Fibroblast of skin of right biceps (primary cell): ENCODE results near the gene TPPP3.
A peak's percentile ranks its signal among the peaks of the same experiment; 100 is the strongest.
"Not testable (repeated sequence)": the region's sequence is repeated elsewhere in the genome, so short reads cannot be mapped to it uniquely, and the experiment has no call there.

Source experiments
- DNase-seq: peaks from one replicate; pipeline ENCODE4 v3.0.0-alpha.2; 2013

Gene TPPP3

DNA sequence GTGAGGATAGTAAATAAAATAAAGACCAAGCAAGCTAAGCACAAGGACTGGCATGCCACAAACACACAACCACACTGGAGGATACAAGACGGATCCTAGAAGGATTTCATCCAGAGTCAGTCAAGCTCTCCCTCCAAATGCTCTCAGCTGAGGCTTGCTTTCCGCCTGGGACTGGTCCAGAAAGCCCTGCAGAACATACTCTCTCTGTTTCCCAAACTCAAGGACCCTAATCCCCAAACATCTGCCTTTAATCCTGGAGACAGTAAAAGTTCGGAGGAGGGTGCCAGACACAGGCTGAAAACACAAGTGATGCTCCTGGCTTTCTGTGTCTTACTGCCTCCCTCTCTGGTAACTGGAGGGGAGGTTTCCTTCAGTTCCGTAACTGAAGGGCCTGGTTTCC lies 32.3 kb upstream of the TPPP3 start:
- no peak for DNase-seq

DNA sequence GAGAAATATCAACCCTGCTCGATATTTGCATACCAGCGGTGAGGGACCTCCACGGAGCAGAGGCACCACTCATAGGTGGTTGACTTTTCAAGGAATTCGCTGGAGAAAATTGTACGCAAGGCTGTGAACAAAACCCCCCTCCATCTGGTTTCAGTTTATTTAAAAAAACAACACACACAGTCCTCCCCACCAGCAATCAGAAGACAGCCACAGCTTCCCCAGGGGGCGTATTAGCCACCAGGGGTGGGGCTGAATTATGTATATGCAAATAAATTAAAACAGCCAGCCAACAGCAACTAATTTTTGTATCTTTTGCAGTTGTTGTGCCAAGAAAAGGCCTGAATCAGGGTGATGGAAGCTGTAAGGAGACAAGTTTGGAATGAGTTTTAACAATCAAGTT lies 31.8 kb upstream of the TPPP3 start:
- DNase-seq, result peak; percentile 83

DNA sequence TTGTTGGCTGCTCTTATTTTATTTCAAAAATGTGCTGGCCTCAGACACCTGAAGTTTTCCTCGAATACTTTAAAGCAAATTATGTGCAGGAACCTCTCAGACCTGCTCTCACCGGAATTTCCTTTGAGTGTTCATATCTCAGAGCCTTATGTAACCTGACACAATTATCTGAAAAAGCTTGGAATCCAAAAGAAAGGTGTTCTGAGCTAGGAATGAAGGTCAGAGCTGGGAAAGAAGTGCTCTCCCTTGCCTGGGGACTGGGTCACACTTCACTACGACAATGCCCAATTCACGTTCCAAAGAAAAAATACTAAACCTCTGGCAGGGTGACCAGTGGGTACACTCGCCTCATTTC lies 30.9 kb upstream of the TPPP3 start:
- no peak for DNase-seq

DNA sequence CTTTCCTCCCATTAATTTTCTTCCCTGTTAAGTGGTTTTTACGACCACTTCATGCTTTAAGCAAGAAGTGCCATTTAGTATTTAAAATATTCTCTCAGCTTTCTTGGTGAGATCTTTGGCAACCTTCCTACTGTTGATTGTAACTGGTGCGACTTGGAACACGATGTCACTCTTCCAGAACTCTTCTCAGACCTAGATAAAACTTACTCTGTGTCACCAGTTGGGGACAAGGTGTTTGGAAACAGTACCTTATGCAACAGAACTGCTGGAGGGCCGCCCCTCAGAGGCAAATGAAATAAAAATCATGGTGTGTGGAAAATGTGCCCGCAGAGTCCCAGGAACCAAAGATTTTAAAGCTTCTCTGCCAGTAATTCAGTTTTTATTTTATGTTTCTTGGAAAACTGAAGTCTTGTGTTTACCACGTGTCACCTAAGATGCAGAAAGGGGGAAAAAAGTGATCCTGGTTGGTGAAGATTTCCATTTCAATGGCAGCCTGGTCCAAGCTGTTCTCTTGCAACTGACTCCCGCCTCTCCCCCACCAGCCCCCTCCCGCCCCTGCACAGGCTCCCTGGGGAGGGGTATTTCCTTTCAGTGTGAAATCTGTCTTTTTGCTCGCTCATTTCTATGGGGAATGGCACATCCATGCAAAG lies 30.4 kb upstream of the TPPP3 start:
- no peak for DNase-seq

DNA sequence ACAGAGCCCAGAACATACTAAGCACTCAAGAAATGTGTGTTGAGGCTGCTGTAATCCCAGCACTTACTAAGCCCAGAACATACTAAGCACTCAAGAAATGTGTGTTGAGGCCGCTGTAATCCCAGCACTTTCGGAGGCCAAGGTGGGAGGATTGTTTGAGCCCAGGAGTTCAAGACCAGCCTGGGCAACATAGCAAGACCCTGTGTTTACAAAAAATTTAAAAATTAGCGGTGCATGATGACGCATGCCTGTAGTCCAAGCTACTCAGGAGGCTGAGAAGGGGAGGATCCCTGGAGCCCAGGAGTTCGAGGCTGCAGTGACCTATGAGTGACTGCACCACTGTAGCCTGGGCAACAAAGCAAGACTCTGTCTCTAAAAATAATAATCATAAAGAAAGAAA lies 29.7 kb upstream of the TPPP3 start:
- no peak for DNase-seq

DNA sequence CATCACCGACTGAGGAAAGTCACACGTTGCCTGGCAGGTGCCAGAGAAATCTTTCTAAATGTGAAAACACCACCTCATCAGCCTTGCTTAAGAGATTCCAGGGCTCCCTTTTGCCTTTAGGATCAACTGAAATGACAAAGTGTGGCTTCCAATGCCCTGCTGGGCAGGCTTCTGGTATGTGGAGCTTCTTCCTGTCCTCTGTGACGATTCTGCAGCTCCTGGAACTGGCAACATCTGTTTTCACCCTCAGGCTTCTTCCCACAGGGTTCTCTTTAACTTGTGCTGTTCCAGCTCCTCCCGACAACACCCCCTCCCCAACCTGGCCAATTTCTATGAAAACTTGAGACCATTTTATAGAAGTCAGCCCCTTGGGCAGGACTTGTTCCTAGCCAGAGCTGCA lies 27.7 kb upstream of the TPPP3 start:
- no peak for DNase-seq

DNA sequence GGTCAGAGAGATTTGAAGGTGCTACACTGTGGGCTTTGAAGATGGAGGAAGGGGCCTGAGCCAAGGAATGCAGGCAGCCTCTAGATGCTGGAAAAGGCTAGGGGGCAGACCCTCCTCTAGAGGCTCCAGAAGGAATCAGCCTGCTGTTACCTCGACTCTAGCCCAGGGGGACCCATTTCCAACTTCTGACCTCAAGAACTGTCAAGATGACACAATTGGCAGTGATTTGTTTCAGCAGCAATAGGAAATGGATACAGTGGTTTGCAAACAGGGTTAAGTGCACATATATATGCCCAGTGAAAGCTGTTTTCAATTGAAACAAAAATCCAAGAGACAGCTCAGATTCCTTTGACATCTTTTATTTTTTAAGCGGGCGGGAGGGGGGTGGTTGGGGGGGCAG lies 26.6 kb upstream of the TPPP3 start:
- DNase-seq, result peak; percentile 38

DNA sequence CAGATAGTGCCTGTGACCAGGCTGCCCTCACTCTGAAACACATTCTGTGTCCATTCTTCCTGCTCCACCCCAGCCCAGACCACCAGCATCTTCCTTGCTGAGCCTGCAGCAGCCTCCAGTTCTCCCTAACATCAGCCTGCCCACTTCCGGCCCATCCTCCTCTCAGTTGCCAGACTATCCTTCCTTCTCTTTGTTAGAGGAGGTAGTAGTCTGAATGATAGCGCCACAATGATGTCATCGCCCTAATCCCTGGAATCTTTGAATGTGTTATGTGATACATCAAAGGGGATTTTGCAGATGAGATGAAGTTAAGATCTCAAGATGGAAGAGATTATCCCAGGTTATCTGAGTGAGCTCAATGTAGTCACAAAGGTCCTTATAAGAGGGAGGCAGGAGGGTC lies 26.2 kb upstream of the TPPP3 start:
- peak; percentile 66 for DNase-seq

DNA sequence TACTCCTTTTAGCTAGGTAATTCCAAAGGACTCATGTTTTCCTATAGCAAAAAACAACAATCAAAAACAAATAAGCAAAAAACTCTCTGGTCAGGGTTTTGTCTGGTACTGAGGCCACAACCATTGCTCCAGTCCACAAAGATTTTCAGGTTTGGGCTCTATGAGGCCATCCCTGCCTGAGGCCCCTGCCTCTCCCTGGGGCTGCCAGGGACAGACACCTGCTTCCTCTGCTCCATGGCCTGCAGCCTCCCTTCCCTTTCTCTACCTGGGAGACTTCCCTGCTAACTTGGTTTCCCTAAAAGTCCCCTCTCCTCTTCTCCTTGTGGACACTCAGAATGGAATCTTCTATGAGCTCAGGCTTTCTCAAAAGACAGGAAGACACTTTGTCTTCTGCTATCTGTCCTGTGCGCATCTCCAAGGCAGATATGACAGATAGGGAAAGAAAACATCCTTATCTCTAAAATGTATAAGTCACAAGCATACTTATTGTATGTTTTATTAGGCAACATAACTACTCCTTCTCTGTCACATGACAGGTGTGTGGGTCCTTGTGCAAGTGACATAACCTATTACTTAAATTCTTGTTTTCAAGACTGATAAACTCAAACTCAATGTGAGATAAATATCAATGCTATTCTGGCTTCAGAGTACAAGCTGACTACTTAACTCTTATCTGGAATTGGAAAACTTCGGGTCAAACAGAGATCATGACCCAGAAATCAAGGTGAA lies 24.2 kb upstream of the TPPP3 start:
- DNase-seq, result no peak

DNA sequence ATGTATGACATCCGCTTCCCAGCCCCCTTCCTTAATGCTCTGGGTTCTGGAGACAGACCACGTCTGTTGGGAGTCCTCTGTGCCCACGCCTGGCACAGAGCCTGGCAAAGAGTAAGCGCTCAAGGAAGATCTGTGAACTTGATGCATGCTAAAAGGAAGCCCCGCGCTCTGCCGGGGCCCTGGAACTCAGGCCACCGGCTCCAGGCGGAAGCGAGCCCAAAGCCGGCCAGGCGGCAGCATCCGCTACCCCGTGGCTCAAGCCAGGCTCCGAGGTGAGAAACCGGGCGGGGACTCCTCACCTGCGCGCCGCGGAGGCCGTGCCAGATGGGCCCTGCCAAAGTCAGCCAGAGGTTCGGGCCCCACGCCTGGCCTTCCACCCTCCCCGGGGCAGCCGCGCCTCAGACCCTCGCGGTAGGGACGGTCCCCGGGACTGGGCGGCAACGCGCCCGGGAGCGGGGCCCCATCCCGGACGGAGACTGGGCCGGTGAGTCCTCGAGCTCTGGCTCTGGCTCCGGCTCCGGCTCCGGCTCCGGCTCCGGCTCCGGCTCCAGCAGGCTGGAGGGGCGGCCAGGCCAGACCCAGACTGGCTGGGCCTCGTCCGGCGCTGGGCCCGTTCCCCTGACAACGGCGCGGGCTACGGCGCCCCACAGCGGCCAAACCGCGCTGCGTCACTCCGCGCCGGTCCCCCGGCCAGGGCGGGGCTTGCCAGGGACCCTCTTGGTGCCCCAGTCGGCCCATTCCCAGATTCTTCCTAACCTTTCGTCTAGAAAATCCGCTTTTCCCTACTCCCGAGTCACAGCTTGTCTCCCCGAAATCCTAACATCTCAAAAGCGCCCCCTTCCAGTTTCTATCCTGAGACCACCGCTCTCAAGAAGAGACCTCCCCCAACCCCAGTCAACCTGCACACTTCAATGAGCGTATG lies 22.8 kb upstream of the TPPP3 start, which contains the start of gene ZDHHC1:
ZDHHC1 (minus strand) TSS at position 606 of the 922 bp plus-strand sequence. CDS start 8,702 bp downstream, outside the sequence.
- DNase-seq, result peak; percentile 73

DNA sequence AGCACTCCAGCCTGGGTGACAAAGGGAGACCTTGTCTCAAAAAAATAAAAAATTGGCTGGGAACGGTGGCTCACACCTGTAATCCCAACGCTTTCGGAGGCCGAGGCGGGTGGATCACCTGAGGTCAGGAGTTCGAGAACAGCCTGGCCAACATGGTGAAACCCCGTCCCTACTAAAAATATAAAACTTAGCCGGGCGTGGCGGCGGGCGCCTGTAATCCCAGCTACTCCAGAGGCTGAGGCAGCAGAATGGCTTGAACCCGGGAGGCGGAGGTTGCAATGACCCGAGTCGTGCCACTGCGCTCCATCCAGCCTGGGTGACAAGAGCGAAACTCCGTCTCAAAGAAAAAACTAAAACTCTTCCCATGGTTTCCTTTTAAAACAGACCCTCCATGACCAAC lies 22.1 kb upstream of the TPPP3 start:
- DNase-seq, result not testable (repeated sequence)

DNA sequence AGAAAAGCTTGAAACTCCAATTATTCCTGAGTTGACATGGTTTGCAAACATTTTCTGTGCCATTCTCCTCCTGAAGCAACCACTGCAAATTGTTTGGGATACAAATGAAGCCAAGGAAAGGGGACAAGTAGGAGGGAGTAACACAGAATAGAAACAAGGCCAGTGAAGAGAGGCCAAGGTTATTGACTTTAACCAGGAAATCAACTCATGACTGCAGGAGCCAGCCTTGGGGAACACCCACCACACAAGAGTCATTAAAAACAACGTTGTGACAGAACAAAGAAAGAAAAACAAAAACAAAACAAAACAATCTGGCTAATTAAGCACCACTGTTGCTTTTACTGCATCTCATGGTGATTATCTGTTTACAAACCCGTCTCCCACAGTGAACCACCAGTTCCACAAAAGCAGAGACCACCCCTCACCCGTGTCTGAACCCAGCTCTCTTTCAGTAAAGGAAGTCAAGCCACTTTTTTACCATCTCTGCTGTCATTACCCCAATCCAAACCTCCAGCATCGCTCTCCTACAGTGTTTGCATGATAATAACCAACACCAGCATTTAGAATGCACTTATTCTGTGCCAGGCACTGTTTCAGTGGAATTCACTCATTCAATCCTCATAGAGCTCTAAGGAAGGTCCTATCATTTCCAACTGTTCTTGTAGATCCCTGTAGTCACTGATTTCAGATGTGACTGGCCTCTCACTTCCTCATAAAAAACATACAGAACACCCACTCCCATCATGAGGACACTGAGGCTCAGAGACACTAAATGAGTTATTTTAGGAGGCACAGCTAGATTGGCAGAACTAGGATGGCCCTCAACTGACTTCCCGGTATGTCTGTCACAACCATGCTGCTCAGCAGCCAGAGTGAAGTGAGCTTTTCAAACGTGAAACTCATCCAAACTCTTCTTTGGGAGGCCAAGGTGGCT lies 20.9 kb upstream of the TPPP3 start:
- no peak for DNase-seq

DNA sequence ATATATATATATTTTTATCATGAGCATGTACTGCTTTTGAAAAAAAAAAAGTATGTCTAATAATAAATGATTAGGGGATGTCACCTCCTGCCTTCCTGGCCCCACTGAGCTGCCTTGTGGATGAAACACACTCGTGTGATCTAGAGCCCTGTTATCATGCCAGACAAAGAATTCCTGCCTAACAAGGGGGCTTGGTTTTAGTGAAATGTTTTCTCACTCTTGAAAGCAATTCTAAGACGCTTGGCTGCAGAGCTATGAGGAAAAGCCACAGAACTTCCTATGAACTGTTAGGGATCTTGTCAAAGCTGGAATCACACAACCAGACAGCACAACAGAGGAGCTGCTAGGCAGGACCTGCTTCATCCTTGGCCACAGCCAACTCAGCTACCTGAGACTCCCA lies 19.0 kb upstream of the TPPP3 start:
- no peak for DNase-seq

DNA sequence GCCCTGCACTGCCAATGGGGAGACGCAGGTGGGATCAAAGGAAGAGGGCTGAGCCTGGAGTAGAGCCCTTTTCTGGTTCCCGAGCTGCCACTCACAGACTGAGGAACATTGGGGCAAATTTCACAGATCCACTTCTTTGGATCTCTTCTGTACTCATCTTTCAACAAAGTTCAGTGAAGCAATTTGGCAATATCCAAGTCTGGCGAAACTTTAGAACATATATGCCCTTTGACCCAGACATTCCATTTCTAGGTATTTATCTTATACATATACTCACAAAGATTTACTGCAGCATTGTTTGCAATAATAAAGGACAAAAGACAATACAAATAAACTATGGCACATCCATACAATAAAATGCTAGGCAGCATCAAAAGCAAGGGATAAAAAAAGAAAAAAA lies 18.0 kb upstream of the TPPP3 start:
- no peak for DNase-seq

DNA sequence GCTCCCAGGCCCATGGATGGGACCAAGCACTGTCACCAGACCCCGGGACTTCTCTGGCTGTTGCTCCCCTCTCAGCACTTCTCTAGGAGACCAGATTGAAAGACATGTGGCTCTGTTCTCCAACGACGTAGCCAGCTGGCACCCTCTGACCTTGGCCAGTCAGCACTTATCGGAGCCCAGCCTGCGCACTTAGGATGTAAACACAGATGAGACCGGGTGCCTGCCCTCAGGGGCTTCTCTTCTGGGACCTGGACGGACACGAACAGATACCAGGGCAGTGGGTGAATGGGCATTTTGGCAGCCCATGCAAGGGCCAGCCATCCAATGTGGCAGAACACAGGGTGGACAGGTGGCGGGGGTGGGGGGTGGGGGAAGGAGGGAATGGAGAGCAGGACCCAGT lies 16.3 kb upstream of the TPPP3 start:
- DNase-seq, result no peak

DNA sequence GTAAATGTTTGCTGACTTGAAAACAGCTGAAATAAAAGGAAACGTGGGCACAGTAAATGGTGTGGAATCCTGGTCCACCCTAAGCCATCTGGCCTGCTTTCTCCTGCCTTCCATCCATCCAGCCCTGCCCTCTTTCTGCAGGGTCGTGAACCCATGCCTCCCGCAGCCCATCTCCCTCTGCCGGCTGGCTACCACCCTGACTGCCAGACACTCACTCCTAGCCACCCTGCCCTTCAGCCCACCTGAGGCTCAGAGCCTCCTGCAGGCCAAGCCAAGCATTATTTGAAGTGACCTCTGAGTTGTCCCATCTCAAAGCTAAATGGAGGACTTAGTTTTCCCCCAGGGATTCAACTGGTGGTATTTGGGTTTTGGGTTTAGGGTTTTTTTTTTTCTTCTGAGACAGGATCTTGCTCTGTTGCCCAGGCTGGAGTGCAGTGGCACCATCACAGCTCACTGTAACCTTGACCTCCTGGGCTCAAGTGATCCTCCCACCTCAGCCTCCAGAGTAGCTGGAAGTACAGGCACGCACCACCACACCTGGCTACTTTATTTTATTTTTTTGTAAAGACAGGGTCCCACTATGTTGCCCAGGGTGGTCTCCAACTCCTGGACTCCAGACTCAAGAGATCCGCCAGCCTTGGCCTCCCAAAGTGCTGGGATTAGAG lies 14.6 kb upstream of the TPPP3 start:
- no peak for DNase-seq

DNA sequence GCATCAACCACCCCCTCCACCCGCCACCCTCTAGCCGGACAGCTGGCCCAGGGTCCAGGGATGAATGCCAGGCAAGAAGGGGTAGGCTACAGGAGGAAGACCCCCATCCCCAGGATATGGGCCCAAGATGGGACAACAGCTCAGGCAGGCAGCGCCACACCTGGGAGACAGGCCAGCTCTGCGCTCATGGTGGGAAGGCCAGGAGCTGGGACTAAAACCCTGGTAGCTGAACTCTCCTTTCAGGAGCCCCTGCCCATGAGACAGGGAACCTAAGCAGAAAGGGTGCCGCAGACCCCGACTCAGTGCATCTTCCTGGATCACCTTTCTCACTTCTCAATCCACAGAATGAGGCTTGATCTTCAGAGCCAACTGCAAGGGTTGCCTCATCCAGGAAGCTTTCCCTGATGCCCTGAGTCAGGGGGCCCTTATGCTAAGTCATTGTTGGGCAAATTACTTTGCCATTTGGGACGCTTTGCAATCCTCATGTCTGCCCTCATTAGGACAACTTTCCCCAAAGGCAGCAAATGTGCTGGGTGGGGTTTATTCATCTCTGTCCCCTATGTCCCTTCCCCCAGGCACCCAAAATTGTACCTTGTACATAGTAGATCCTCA lies 14.0 kb upstream of the TPPP3 start:
- DNase-seq, result no peak

DNA sequence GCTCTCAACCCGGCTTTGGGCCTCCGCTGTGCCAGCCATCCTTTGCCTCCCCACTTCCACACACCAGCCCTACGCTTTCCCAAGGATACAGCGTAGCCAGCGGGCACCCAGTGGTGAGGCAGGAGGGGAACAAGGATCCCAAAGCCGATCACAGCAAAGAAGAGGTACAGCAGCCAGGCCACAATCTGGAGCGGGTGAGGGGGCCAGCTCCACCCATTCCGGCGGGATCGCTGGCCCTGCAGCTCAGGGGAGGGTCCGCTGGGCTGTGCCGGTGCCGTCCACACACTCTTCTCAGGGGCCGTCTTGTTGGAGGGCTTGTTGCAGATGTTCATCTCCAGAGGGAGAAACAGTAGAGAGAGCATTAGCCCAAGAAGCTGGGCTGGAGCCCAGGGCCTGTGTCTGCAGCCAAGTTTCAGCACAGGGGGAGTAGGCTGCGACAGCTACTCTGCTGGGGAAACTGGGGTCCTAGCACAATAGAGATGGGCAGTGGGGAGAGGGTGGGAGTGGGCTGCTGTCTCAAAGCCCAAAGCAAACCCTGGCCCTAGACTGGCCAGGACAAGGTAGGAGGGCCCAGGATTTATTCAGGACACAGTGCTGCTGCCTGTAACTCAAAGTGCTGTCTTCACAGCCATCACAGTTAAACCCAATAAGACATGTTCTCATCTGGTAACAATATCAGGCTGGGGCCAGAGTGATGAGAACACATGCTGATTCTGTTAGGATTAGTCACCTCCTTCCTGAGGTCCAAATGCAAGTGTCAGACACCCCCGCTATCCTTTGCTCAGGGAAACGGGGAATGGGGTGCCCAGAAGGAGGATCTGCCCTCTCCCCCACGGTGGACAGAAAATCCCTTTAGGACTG lies 13.0 kb upstream of the TPPP3 start:
- DNase-seq, result peak; percentile 88

DNA sequence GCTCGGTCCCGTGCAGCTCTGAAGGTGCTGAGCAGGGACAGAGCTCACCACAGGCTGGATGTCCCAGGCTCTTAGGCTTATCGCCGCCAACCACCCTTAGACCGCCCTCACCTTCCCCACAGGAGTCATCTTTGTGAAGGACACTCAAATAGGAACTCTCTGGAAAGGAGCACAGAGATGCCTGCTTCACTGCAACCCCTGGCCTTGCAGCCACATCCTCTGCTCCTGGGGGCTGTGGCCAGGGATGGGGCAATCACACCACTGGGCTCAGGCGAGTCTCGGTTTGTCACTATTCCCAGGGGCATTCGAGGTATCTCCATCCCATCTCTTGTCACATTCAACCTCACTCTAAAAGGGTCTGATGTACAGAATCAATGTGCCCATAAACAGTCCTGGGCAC lies 12.0 kb upstream of the TPPP3 start:
- DNase-seq, result no peak

DNA sequence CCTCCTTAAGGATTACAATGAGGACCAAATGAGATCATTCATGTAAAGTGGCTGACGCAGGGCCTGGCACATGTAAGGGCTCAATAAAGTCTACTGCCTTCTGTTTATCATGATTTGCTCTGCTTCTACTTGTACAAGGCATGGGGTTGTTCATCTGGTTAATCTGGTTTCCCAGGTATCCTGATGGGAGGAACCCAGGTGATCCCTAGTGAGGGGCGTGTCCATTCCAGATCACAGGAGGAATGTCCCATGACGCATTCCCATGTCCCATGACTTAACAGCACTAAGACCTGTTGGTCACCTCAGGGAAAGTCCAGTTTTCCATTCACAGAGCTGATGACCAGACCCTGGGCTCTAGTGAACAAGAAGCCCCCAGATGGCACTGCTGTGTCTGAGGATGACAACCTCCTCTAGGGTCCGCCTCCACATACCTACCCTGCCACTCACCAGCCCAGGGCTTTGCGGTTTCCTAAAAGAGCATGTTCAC lies 11.5 kb upstream of the TPPP3 start:
- DNase-seq, result no peak
